Liver (tissue), 9 donors: ENCODE measurements around the gene TBX5. TPM values are rescaled to one million over a fixed set of nuclear protein-coding genes. Genes with fewer than 3 reads are reported as not detected.

ENCODE experiments used
- DNase-seq: peaks from one replicate; pipeline ENCODE4 v3.0.0-alpha.2; 2017; ENCODE audit warnings: low spot score
- H3K27ac ChIP-seq, 2 donors: one replicate each; pipeline ENCODE4 v1.7.0; 2013; ENCODE audit warnings: inconsistent platforms in 2 of 2, low read length in 2 of 2, control low read depth in 1 of 2, low read depth in 1 of 2, mild to moderate bottlenecking in 1 of 2
- H3K27me3 ChIP-seq, 4 donors: one replicate each; pipeline versions ENCODE4 v1.6.1 to v1.7.0; 2013; ENCODE audit warnings: low read length in 3 of 4, inconsistent platforms in 1 of 4, mild to moderate bottlenecking in 1 of 4, moderate library complexity in 1 of 4; ENCODE audit not compliant: control insufficient read depth in 4 of 4, insufficient read depth in 4 of 4
- H3K36me3 ChIP-seq, 4 donors: one replicate each; pipeline versions ENCODE4 v1.6.1 to v1.7.0; 2013; ENCODE audit warnings: low read length in 3 of 4, mild to moderate bottlenecking in 3 of 4, low read depth in 1 of 4, moderate library complexity in 1 of 4; ENCODE audit not compliant: control insufficient read depth in 4 of 4, insufficient read depth in 3 of 4
- H3K4me1 ChIP-seq, 4 donors: one replicate each; pipeline versions ENCODE4 v1.6.1 to v1.7.0; 2013; ENCODE audit warnings: low read length in 3 of 4, mild to moderate bottlenecking in 3 of 4, moderate library complexity in 1 of 4; ENCODE audit not compliant: control insufficient read depth in 4 of 4, insufficient read depth in 4 of 4
- H3K4me3 ChIP-seq, 3 donors: one replicate each; pipeline versions ENCODE4 v1.6.1 to v1.7.0; 2013; ENCODE audit warnings: low read length in 3 of 3, control low read depth in 1 of 3, low read depth in 1 of 3, mild to moderate bottlenecking in 1 of 3
- H3K9ac ChIP-seq, 2 donors: one replicate each; pipeline ENCODE4 v1.7.0; 2013; ENCODE audit warnings: low read length in 2 of 2, mild to moderate bottlenecking in 2 of 2, moderate library complexity in 2 of 2, control low read depth in 1 of 2, low read depth in 1 of 2
- H3K9me3 ChIP-seq, 4 donors: one replicate each; pipeline versions ENCODE4 v1.6.1 to v1.7.0; 2013; ENCODE audit warnings: low read length in 3 of 4; ENCODE audit not compliant: control insufficient read depth in 4 of 4
- ATF3 ChIP-seq: IDR thresholded peaks from 2 replicates; pipeline ENCODE4 v1.6.1; 2016; ENCODE audit warnings: antibody characterized with exemption
- CTCF ChIP-seq: fragments of 150-350 bp; IDR thresholded peaks from 2 replicates; pipeline ENCODE4 v1.5.1; 2017; ENCODE audit warnings: improper control_type of control experiment, low read depth, low read length; ENCODE audit not compliant: missing input control
- FOXA1 ChIP-seq: IDR thresholded peaks from 2 replicates; pipeline ENCODE4 v1.6.1; 2016; ENCODE audit warnings: antibody characterized with exemption
- FOXA2 ChIP-seq: IDR thresholded peaks from 2 replicates; pipeline ENCODE4 v1.6.1; 2016; ENCODE audit warnings: antibody characterized with exemption
- GABPA ChIP-seq, 2 donors: IDR thresholded peaks in 1 of 2; conservative IDR thresholded peaks in 1 of 2; 2 replicates each; pipeline ENCODE4 v1.6.1; 2016; ENCODE audit warnings: antibody characterized with exemption in 2 of 2, mild to moderate bottlenecking in 1 of 2, moderate library complexity in 1 of 2
- HNF4A ChIP-seq, 2 donors: conservative IDR thresholded peaks; 2 replicates each; pipeline ENCODE4 v1.6.1; 2016; ENCODE audit warnings: antibody characterized with exemption in 2 of 2, mild to moderate bottlenecking in 2 of 2
- HNF4G ChIP-seq: IDR thresholded peaks from 2 replicates; pipeline ENCODE4 v1.6.1; 2016; ENCODE audit warnings: antibody characterized with exemption
- JUND ChIP-seq, 2 donors: IDR thresholded peaks; 2 replicates each; pipeline ENCODE4 v1.6.1; 2016; ENCODE audit warnings: antibody characterized with exemption in 2 of 2
- MAX ChIP-seq: IDR thresholded peaks from 2 replicates; pipeline ENCODE4 v1.6.1; 2016; ENCODE audit warnings: antibody characterized with exemption
- NR2F2 ChIP-seq: IDR thresholded peaks from 2 replicates; pipeline ENCODE4 v1.6.1; 2016; ENCODE audit warnings: antibody characterized with exemption
- RAD21 ChIP-seq, 2 donors: IDR thresholded peaks; 2 replicates each; pipeline ENCODE4 v1.6.1; 2016; ENCODE audit warnings: antibody characterized with exemption in 2 of 2, mild to moderate bottlenecking in 2 of 2
- RXRA ChIP-seq, 2 donors: IDR thresholded peaks; 2 replicates each; pipeline ENCODE4 v1.6.1; 2017 to 2018; ENCODE audit warnings: antibody characterized with exemption in 2 of 2, mild to moderate bottlenecking in 1 of 2
- SP1 ChIP-seq: IDR thresholded peaks from 2 replicates; pipeline ENCODE4 v1.6.1; 2018; ENCODE audit warnings: antibody characterized with exemption, mild to moderate bottlenecking
- TAF1 ChIP-seq: conservative IDR thresholded peaks from 2 replicates; pipeline ENCODE4 v1.6.1; 2016; ENCODE audit warnings: antibody characterized with exemption, mild to moderate bottlenecking
- YY1 ChIP-seq: IDR thresholded peaks from 2 replicates; pipeline ENCODE4 v1.6.1; 2016; ENCODE audit warnings: antibody characterized with exemption, mild to moderate bottlenecking
- WGBS: extraction: QIAGEN DNeasy Blood & Tissue Kit; methylation state at CpG from one replicate; pipeline ENCODE4 v1.1.7; 2013; 5-methylcytosine and 5-hydroxymethylcytosine counted together
- polyA plus RNA-seq, 2 donors: library from polyadenylated mRNA; stranded (reverse) in 1 of 2; unstranded in 1 of 2; fragments of 200-250 nt in 1 of 2; fragments of >200 nt in 1 of 2; fragmentation: Nextera tagmentation in 1 of 2; extraction: Ambion mirVana in 1 of 2; gene quantifications; one replicate each; pipeline versions ENCODE4 v1.2.1 to v1.2.3, GENCODE V29; 2013 to 2015
- total RNA-seq, 2 donors: library from RNA; depleted of rRNA; stranded (reverse); fragments of >200 nt; gene quantifications; one replicate each; pipeline ENCODE4 v1.2.3, GENCODE V29; 2014
- TF ChIP-seq, protein P1 (sequence below): IDR thresholded peaks from 2 replicates; pipeline ENCODE4 v1.6.1; 2016; ENCODE audit warnings: antibody characterized with exemption, mild to moderate bottlenecking
- TF ChIP-seq, protein P2 (sequence below): IDR thresholded peaks from 2 replicates; pipeline ENCODE4 v1.6.1; 2016; ENCODE audit warnings: antibody characterized with exemption
- donor health status: healthy.
- donor health status: healthy.
- donor health status: healthy.
- donor health status: healthy.
- donor health status: healthy.

TBX5 gene
- total and polyA plus RNA-seq, 4 donors: 0.03 TPM; not detected in 3

DNA sequence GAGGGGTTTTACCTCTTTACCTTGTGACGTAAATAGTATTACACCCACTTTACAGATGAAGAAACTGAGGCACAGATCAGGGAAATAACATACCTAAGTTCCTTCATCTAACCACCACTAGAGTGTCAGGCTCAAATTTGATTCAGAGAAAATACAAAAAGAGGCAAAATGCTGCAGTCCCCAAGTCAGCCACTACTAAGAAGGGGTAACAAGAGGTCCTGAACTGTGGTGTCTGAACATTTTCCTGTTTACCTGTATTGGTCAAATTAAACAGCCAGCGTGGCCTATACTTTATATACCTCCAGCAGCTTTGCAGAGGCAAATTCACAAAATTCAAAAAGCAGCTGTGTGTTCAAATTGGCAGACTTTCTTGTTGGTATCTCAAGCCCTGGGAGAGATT is 92.0 kb downstream of the TBX5 start:
- no peak for DNase-seq
- Histone ChIP-seq H3K4me1 (no peaks in the 10 kb centered on the region), H3K9ac (no peak overlapping the region), H3K4me3 (no peak overlapping the region), H3K27ac (no peak overlapping the region), H3K36me3 (no peaks in the 10 kb centered on the region), H3K9me3 (peaks cover 0 to 4% (median 0%) of the 10 kb centered on the region in 4 donors), H3K27me3 (no peaks in the 10 kb centered on the region)
- WGBS: 63% methylated on average over 2 of the region's 2 CpGs
- TF ChIP-seq, protein P1, sequence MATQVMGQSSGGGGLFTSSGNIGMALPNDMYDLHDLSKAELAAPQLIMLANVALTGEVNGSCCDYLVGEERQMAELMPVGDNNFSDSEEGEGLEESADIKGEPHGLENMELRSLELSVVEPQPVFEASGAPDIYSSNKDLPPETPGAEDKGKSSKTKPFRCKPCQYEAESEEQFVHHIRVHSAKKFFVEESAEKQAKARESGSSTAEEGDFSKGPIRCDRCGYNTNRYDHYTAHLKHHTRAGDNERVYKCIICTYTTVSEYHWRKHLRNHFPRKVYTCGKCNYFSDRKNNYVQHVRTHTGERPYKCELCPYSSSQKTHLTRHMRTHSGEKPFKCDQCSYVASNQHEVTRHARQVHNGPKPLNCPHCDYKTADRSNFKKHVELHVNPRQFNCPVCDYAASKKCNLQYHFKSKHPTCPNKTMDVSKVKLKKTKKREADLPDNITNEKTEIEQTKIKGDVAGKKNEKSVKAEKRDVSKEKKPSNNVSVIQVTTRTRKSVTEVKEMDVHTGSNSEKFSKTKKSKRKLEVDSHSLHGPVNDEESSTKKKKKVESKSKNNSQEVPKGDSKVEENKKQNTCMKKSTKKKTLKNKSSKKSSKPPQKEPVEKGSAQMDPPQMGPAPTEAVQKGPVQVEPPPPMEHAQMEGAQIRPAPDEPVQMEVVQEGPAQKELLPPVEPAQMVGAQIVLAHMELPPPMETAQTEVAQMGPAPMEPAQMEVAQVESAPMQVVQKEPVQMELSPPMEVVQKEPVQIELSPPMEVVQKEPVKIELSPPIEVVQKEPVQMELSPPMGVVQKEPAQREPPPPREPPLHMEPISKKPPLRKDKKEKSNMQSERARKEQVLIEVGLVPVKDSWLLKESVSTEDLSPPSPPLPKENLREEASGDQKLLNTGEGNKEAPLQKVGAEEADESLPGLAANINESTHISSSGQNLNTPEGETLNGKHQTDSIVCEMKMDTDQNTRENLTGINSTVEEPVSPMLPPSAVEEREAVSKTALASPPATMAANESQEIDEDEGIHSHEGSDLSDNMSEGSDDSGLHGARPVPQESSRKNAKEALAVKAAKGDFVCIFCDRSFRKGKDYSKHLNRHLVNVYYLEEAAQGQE: no peak
- TF ChIP-seq TAF1: no peak
- TF ChIP-seq HNF4A (conservative IDR thresholded peaks at IDR 0.05): no peak
- no peak for TF ChIP-seq FOXA2
- no peak for TF ChIP-seq SP1

- DNase-seq: no peak
- no peak overlapping the region for H3K27ac ChIP-seq
- peaks cover 0 to 5% (median under 1%) of the 10 kb centered on the region in 4 donors for H3K4me1 ChIP-seq
- H3K27me3 ChIP-seq: no peaks in the 10 kb centered on the region
- H3K36me3 ChIP-seq: no peaks in the 10 kb centered on the region
- WGBS: 77% methylated on average over 4 of the region's 4 CpGs
- H3K4me3 ChIP-seq: no peak overlapping the region
- H3K9me3 ChIP-seq: peaks cover 0 to 4% (median 0%) of the 10 kb centered on the region in 4 donors
- TF ChIP-seq RXRA (IDR thresholded peaks at IDR 0.05): no peak
- TF ChIP-seq, protein P2, sequence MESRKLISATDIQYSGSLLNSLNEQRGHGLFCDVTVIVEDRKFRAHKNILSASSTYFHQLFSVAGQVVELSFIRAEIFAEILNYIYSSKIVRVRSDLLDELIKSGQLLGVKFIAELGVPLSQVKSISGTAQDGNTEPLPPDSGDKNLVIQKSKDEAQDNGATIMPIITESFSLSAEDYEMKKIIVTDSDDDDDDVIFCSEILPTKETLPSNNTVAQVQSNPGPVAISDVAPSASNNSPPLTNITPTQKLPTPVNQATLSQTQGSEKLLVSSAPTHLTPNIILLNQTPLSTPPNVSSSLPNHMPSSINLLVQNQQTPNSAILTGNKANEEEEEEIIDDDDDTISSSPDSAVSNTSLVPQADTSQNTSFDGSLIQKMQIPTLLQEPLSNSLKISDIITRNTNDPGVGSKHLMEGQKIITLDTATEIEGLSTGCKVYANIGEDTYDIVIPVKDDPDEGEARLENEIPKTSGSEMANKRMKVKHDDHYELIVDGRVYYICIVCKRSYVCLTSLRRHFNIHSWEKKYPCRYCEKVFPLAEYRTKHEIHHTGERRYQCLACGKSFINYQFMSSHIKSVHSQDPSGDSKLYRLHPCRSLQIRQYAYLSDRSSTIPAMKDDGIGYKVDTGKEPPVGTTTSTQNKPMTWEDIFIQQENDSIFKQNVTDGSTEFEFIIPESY: no peak
- TF ChIP-seq TAF1: no peak
- no peak for TF ChIP-seq FOXA1
- TF ChIP-seq NR2F2: no peak
- TF ChIP-seq, protein P1: no peak
- TF ChIP-seq FOXA2: no peak
- no peak for TF ChIP-seq MAX
- TF ChIP-seq HNF4G: no peak
- TF ChIP-seq SP1: no peak
- no peak for TF ChIP-seq HNF4A (conservative IDR thresholded peaks at IDR 0.05)
- no peak for TF ChIP-seq GABPA (IDR thresholded peaks at IDR 0.05 in 1 of 2, conservative IDR thresholded peaks at IDR 0.05 in 1 of 2)
- no peak for TF ChIP-seq YY1
- TF ChIP-seq CTCF: no peak
- TF ChIP-seq ATF3: no peak
- no peak for TF ChIP-seq RAD21 (IDR thresholded peaks at IDR 0.05)
- no peak for TF ChIP-seq JUND (IDR thresholded peaks at IDR 0.05)
- no peak overlapping the region for H3K9ac ChIP-seq
These were observed 94.0 kb downstream of the TBX5 start for GRCh38 chr12:114311974-114312373.
